ENCODE data around the gene HIF3A.
"Not testable (repeated sequence)": the region's sequence is repeated elsewhere in the genome, so short reads cannot be mapped to it uniquely, and the experiment has no call there.

Gene HIF3A

GRCh38 chr19:46365561-46365960 lies 68.7 kb downstream of the HIF3A start:
- no peak for DNase-seq

DNA sequence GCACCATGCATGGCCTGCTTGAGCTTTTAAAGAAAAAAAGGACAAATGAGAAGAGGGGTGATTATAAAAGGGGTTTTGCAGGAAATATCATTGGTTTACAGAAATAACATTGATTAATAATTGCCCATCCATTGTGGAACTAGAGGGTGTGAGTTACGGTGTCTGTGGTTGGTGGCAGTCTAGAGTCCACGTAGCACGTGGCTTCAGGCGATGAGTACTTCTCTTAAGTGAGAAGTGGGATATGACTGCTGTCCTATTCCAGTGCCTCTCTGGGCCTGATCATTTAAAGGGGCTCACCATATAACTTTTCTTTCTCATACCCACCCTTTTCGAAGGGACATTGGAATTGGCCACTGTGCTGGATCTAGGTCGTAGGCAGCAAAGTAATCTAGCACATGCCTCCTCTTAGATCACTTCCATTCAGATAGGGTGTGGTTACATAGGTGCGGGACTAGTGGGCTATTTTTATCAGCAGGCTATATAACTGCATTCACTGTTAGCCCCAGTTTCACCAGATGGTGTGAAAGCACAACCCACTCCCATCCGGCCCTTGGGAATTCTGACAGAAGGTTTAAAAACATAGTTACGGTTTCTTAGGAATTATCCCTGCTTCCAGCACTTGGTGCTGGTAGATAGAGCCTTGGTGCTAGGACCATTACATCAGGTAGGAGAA lies 69.9 kb downstream of the HIF3A start:
- DNase-seq, result no peak

DNA sequence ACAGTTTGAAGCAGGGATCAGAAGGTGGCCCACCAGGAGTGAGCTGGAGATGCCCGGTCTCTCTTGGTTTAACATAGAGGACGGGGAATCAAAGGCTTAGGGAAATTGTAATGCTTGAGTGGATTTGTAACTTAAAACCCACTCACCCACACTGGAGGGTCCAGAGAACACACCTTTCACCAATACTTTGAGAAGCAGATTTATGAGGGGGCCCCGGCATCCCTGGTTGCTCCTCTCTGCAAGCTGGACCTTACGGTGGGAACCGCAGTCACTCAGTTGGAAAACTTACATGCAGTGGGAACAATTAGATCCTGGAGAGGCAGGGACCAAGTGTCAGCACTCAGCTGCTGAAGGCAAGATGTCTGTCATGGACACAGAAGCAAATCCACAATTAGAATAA lies 70.6 kb downstream of the HIF3A start:
- DNase-seq, result no peak

DNA sequence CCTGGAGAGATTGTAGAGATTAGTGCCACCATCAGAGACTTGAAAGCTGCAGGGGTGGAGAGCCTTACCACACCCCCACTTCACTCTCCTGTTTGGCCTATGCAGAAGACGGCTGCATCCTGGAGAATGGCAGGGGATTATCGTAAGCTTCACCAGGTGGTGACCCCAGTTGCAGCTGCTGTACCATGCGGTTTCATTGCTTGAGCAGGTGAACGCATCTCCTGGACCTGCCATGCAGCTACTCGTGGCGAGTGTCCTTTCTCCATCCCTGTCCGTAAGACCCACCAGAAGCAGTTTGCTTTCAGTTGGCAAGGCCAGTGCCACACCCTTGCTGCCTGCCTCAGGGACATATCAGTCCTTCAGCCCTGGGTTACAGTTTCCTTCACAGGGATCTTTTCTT lies 71.3 kb downstream of the HIF3A start:
- no peak for DNase-seq

DNA sequence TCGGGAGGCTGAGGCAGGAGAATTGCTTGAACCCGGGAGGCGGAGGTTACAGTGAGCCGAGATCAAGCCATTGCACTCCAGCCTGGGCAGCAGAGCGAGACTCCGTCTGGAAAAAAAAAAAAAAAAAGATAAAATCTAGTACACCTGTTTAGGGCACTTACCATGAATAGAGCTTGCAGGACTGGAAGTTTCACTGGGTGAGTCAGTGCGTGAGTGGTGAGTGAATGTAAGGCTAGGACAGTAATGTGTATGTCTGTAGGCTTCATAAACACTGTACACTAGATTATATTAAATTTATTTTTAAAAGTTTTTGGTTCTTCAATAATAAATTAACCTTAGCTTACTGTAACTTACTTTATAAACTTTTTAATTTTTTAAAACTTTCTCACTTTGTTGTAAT lies 73.0 kb downstream of the HIF3A start:
- no peak for DNase-seq

DNA sequence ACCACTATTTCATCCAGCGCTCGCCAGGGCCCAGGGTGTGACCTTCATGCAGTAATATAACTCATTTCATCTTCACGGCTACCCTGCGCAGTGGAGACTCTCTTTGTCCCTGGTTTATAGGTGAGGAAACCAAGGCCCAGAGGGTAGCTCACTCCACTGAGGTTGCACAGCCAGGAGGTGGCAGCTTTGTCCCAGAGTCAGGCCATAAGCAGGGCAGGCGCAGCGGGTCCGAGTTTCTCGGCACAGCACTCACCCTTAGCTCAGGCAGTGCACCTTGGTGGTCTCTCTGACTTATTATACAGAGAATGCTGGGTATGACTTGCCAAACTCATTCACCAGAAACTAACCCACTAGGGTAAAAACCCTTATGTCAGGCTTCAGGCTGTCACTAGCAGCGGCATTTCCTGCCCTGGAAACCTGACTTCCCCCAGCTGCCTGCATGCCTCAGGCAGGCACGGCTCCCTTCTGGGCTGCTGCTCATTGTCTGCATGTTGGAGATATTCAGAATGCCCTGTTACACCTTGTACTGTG lies 74.6 kb downstream of the HIF3A start:
- DNase-seq, result peak; percentile 31

GRCh38 chr19:46372901-46373490 lies 76.2 kb downstream of the HIF3A start:
- DNase-seq, result no peak

GRCh38 chr19:46373491-46374359 lies 76.9 kb downstream of the HIF3A start:
- DNase-seq, result no peak

GRCh38 chr19:46374536-46375475 lies 78.0 kb downstream of the HIF3A start:
- DNase-seq, result no peak

GRCh38 chr19:46375476-46376067 lies 78.7 kb downstream of the HIF3A start:
- not testable (repeated sequence) for DNase-seq

GRCh38 chr19:46376241-46377153 lies 79.7 kb downstream of the HIF3A start:
- no peak for DNase-seq

DNA sequence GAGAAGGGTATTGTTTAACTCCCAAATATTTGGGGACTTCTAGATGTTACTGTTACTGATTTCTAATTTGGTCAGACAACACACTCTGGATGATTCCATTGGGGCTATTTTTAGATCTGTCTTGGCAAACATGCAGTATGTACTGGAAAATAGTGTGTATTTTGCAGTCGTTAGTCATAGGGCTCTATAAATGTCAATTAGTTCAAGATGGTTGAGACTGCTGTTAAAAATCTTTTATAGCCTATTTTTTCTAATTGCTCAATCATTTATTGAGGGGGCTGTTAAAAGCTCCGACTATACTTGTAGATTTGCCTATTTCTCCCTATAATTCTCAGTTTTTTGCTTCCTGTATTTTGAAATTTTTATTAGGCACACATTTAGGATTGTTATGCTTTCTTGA lies 81.4 kb downstream of the HIF3A start:
- no peak for DNase-seq

- DNase-seq, result no peak
Measured at GRCh38 chr19:46380690-46381089, 83.8 kb downstream of the HIF3A start.

- no peak for DNase-seq
Measured at GRCh38 chr19:46381346-46381745, 84.5 kb downstream of the HIF3A start.

GRCh38 chr19:46381756-46382345 lies 85.0 kb downstream of the HIF3A start:
- no peak for DNase-seq

- no peak for DNase-seq
Measured at GRCh38 chr19:46383171-46383815, 86.5 kb downstream of the HIF3A start.

DNA sequence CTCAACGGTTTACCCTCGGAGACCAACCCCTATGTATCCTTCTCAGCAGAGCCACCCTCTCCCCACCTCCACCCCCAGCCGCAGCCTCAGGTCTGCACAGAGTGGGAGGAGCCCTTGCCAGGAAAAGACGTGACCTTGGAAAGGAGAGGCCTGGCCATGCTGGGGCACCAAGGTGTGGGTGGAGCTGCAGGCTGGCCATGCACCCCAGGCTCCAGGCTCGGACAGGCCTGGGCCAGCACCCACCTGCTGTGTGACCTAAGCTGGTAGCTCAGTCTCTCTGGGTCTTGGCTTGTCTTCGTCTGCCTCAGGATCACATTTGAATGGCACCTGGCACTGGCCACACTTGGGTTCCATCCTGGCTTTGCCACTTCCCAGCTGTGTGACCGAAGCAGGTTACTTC lies 87.0 kb downstream of the HIF3A start:
- DNase-seq, result no peak

DNA sequence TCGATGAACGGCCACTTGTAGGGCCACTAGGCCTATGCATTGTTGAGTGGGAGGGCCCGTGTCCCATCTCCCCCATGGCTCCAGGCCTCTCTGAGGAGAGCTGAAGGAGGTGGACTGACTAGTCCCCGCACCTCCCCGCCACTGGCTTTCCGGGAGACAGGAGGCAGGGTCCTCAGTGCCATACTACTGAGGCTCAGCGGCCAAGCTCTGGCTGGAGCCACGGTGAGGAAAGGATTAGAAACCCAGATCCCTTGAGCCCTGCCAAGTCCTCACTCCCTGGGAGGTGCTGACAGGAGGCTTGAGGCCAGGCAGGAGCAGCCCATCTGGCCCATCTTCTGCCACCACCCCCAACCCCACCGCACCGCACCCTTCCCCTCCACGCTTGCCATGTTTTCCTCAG lies 87.6 kb downstream of the HIF3A start:
- DNase-seq, result no peak

DNA sequence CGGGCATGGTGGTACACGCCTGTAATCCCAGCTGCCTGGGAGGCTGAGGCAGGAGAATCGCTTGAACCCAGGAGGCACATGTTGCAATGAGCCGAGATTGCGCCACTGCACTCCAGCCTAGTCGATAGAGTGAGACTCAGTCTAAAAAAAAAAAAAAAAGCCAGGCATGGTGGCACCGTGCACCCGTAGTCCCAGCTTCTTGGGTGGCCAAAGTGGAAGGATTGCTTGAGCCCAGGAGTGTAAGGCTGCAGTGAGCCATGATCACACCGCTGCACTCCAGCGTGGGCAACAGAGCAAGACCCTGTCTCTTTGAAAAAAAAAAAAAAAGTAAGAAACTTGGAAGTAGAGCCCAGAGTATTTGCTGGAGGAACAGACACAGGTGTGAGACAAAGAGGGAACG lies 88.8 kb downstream of the HIF3A start:
- DNase-seq, result no peak

DNA sequence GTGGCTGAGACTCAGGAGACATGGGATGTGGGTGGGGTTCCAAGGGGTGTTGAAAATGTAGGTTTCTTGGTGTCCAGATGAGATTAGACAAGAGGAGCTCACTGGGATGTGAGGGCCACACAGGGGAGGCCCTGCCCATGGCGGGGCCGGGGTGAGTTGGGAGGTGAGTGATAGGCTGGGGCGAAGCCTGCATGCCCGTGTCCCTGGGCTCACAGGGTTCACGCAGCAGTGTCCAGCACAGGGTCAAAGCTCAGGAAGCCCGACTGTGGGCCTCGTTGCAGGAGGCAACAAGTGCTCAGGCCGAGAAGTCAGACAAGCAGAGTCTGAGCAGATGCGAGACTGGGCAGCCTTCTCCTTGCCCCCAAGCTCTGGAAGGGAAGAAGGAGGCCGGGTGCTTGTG lies 89.3 kb downstream of the HIF3A start:
- DNase-seq, result no peak

Measured in activated CD4-positive, alpha-beta T cell treated with anti-CD3 and anti-CD28 coated beads, Interleukin-2, Interleukin-6, amounts not matched to agents 100 ng/mL and 50 ng/mL, durations not matched to agents 16 hours and 8 hours (primary cell).